ENCODE data around the gene CLEC2B. TPM values are rescaled to one million over a fixed set of nuclear protein-coding genes. Genes with fewer than 3 reads are reported as not detected.

The CLEC2B gene
- total RNA-seq, 1 experiment from 2014 or later: 16.2 TPM

DNA sequence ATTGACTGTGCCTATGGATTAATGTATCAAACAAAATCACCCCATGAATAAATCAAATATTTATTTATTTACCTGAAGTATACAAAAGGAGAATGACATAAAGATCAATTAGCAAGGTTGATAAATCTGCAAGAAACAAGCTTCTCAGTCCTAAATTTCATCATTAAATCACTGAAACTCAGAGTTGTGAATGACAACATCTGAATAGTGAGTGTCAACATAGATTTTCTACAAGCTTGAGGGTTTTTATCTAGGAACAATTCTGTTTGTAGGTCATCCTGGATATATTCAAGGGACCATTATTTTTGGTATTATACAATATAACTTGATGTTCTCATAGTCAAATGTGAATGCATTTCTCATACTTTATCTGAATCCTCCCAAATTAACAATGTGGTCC is 59.3 kb downstream of the CLEC2B start:
- no peak for DNase-seq (ENCODE audit: low read depth)

DNA sequence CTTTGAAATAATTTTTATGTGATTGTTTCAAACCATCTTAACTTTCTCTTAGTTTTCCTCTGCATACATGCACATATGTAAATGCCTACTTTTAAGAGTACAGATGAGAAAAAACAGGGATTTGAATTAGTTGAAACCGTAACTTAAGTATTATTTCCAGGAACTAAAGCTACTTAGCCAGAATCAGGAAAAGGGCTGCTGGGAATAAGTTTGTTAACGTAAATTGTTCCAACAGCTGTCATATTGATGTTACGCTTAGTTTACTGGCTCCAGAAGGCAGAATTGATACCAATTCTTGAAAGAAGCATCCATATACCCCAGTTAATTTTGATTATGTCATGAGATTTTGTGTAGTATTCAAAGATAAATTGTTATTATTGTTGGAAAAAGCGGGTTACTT is 59.8 kb downstream of the CLEC2B start:
- DNase-seq (ENCODE audit: low read depth): no peak

DNA sequence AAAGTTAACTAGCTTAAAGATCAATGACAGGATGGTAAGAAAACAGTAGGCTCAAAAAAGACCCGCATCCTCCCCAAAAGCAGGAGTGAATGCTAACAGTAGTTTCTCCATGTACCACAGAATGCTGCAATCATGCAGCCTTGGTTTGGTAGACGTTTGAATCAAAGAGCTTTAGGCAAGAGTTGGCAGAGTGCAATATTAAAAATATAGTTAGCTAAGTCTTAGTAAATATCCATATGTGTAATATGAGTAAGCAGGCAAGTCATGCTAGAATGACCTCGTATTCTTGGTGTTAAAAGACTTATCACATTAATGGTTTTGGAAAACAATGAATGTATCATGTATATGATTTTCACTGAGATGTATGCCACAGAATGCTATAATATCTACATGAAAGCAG is 60.6 kb downstream of the CLEC2B start:
- no peak for DNase-seq (ENCODE audit: low read depth)

DNA sequence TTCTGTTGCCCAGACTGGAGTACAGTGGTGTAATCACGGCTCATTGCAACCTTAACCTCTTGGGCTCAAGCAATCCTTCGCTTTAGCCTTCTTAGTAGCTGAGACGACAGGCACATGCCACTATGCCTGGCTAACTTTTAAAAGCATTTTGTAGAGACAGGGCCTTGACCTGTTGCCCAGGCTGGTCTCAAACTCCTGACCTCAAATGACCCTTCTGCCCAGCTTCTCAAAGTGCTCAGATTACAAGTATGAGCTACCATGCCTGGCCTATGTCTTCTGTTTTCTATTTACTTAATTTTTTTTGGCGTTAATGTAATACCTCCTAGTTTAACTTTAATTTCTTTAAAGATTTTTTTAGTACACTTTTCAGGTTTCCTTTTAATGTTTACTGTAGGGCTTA is 62.4 kb downstream of the CLEC2B start:
- no peak for DNase-seq (ENCODE audit: low read depth)

DNA sequence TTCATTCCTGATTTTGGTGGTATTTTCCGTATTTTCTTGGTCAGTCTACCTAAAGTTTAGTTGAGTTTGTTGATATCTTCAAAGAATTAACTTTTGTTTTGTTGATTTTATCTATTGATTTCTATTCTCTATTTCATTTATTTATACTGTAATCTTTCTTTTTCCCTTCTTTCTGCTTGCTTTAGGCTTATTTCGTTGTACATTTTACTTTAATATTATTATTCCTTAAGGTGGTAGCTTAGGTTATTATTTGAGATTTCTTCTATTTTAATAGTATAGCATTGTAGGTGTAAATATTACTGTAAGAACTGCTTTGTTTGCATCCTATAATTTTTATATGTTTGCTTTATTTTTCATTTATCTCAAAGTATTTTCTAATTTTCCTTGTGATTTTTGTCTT is 63.3 kb downstream of the CLEC2B start:
- no peak for DNase-seq (ENCODE audit: low read depth)

Other genes with a start within 250 kb of the CLEC2B start
- 2.5 and 2.8 TPM in 2 replicates for gene CLEC2D, start 199.6 kb downstream of the CLEC2B start, total RNA-seq (2014; rRNA removed)
- gene CLECL1, start 136.3 kb downstream of the CLEC2B start, total RNA-seq (2014; rRNA removed): not detected in 2 replicates
- gene CD69, start 108.5 kb downstream of the CLEC2B start, total RNA-seq (2014; rRNA removed): not detected in 2 replicates
- not detected in 2 replicates for gene KLRF1, start 41.9 kb downstream of the CLEC2B start, total RNA-seq (2014; rRNA removed)
- gene KLRF2, start 12.1 kb upstream of the CLEC2B start, total RNA-seq (2014; rRNA removed): not detected in 2 replicates
- gene CLEC2A, start 63.0 kb upstream of the CLEC2B start, total RNA-seq (2014; rRNA removed): not detected in 2 replicates
- not detected in 2 replicates for gene CLEC12A, start 102.1 kb upstream of the CLEC2B start, total RNA-seq (2014; rRNA removed)
- gene CLEC1B, start 129.8 kb upstream of the CLEC2B start, total RNA-seq (2014; rRNA removed): not detected in 2 replicates
- not detected in 2 replicates for gene CLEC12B, start 141.3 kb upstream of the CLEC2B start, total RNA-seq (2014; rRNA removed)
- not detected in 2 replicates for gene CLEC9A, start 161.3 kb upstream of the CLEC2B start, total RNA-seq (2014; rRNA removed)
- not detected in 2 replicates for gene CLEC1A, start 229.6 kb upstream of the CLEC2B start, total RNA-seq (2014; rRNA removed)